K562 (cell line): Measurements from ENCODE around the gene KLC1. TPM values are rescaled to one million over a fixed set of nuclear protein-coding genes. Genes with fewer than 3 reads are reported as not detected.

ENCODE experiments used
- ATAC-seq: fragments of 200-7000 bp; cut with Tn5 transposase; 3 replicates; pipeline ENCODE4 v1.9.1; 2020; ENCODE audit warnings: moderate library complexity
- BruUV-seq: library from RNA; stranded (reverse); fragments of 400-500 nt; replicated peaks from 2 replicates; lab custom pipeline; 2021; lab: Mats Ljungman, UMichigan
- CTCF ChIA-PET: fragments of 300-600 bp; formaldehyde crosslinking; extraction: SDS; loops from one replicate; lab custom pipeline; 2021; ENCODE audit warnings: low intra/inter-chr PET ratio; lab: Yijun Ruan, JAX
- POLR2A ChIA-PET: fragments of 300-600, 350-650 bp; sonication (Branson Sonifier 250); formaldehyde crosslinking; extraction: SDS; loops from one replicate; lab custom pipeline; 2021; ENCODE audit warnings: antibody characterized with exemption, inconsistent platforms; lab: Yijun Ruan, JAX
- DNase-seq, 4 experiments: peaks; one replicate each; pipeline versions ENCODE4 v3.0.0 to v3.0.0-alpha.2; 2011 to 2018; ENCODE audit warnings: low spot score in 3 of 4, mixed read lengths in 3 of 4; ENCODE audit errors: extremely low read depth in 1 of 4
- FAIRE-seq: peaks from 2 replicates; lab custom pipeline; 2011; peaks lifted over from hg19 to GRCh38; lab: Jason Lieb, UNC
- H2AFZ ChIP-seq: 2 replicates; pipeline ENCODE4 v1.6.0; 2011; ENCODE audit warnings: low read depth, low read length, control low read depth, inconsistent platforms
- H3K27ac ChIP-seq: fragments of 200-600 bp; 3 replicates; pipeline ENCODE4 v1.8.0; 2011; ENCODE audit warnings: low read depth, mild to moderate bottlenecking, control low read depth, inconsistent platforms, low read length, moderate library complexity, mixed read lengths; ENCODE audit errors: extremely low read depth
- H3K27me3 ChIP-seq, 2 experiments: fragments of 300-600 bp in 1 of 2; 2 replicates in 1 of 2; 3 replicates in 1 of 2; pipeline versions ENCODE4 v1.6.0 to v1.8.0; 2011; ENCODE audit warnings: inconsistent platforms in 2 of 2, low read length in 2 of 2, mild to moderate bottlenecking in 1 of 2, mixed read lengths in 1 of 2, moderate library complexity in 1 of 2; ENCODE audit not compliant: control insufficient read depth in 2 of 2, insufficient read depth in 2 of 2
- H3K36me3 ChIP-seq: fragments of 300-600 bp; 3 replicates; pipeline ENCODE4 v1.8.0; 2011; ENCODE audit warnings: mild to moderate bottlenecking, low read length, inconsistent platforms; ENCODE audit not compliant: control insufficient read depth, insufficient read depth
- H3K4me1 ChIP-seq, 2 experiments: fragments of 200-600 bp in 1 of 2; replicated peaks in 1 of 2; 2 replicates in 1 of 2; 3 replicates in 1 of 2; pipeline versions ENCODE4 v1.5.1 to v1.8.0; 2011; ENCODE audit warnings: inconsistent platforms in 2 of 2, low read length in 2 of 2, mild to moderate bottlenecking in 1 of 2, mixed read lengths in 1 of 2, moderate library complexity in 1 of 2; ENCODE audit not compliant: control insufficient read depth in 2 of 2, insufficient read depth in 2 of 2
- H3K4me2 ChIP-seq: 2 replicates; pipeline ENCODE4 v1.6.1; 2011; ENCODE audit warnings: low read length, control low read depth, inconsistent platforms, mixed read lengths; ENCODE audit not compliant: insufficient read depth
- H3K4me3 ChIP-seq: fragments of 200-600 bp; sonication (generic), shearing (Covaris generic); 2 replicates; pipeline ENCODE4 v1.5.1; 2016; ENCODE audit warnings: control low read depth, inconsistent platforms
- H3K79me2 ChIP-seq: fragments of 200-600 bp; 3 replicates; pipeline ENCODE4 v1.8.0; 2011; ENCODE audit warnings: low read length, inconsistent platforms; ENCODE audit not compliant: control insufficient read depth, insufficient read depth
- H3K9ac ChIP-seq, 2 experiments: 2 replicates each; pipeline versions ENCODE4 v1.6.0 to v1.6.1; 2011; ENCODE audit warnings: low read depth in 2 of 2, low read length in 2 of 2, control low read depth in 1 of 2, inconsistent platforms in 1 of 2, mild to moderate bottlenecking in 1 of 2, mixed read lengths in 1 of 2; ENCODE audit not compliant: insufficient read depth in 1 of 2
- H3K9me1 ChIP-seq: one replicate; pipeline ENCODE4 v1.6.0; 2011; ENCODE audit warnings: inconsistent platforms, mild to moderate bottlenecking, low read length, moderate library complexity; ENCODE audit not compliant: control insufficient read depth, insufficient read depth
- H3K9me3 ChIP-seq: replicated peaks from 2 replicates; pipeline ENCODE4 v1.5.1; 2011; ENCODE audit warnings: low read depth, low read length, inconsistent platforms; ENCODE audit not compliant: control insufficient read depth, insufficient read depth
- H4K20me1 ChIP-seq: replicated peaks from 2 replicates; pipeline ENCODE4 v1.6.1; 2011; ENCODE audit warnings: low read length, inconsistent platforms, mixed read lengths; ENCODE audit not compliant: control insufficient read depth, insufficient read depth
- ATF1 ChIP-seq, 2 experiments: fragments of 450-650 bp in 1 of 2; IDR thresholded peaks; 2 replicates each; pipeline ENCODE4 v1.6.1; 2016; ENCODE audit warnings: missing compliant biosample characterization in 1 of 2, missing genetic modification characterization in 1 of 2
- E2F5 ChIP-seq: sonication (generic); formaldehyde crosslinking; IDR thresholded peaks from 2 replicates; pipeline ENCODE4 v1.8.0; 2022; ENCODE audit warnings: mild to moderate bottlenecking, missing genetic modification reagents
- MTA2 ChIP-seq: fragments of 450-650 bp; IDR thresholded peaks from 2 replicates; pipeline ENCODE4 v1.6.1; 2016; ENCODE audit warnings: low read depth
- SMAD2 ChIP-seq: fragments of 150-350 bp; IDR thresholded peaks from 2 replicates; pipeline ENCODE4 v1.6.1; 2014; ENCODE audit warnings: low read depth, mild to moderate bottlenecking, low read length
- SREBF2 ChIP-seq: sonication (generic); formaldehyde crosslinking; IDR thresholded peaks from 2 replicates; pipeline ENCODE4 v1.4.0; 2020; ENCODE audit warnings: mild to moderate bottlenecking, missing genetic modification reagents
- ZNF175 ChIP-seq: fragments of 200-800 bp; sonication (Bioruptor generic); IDR thresholded peaks from 2 replicates; pipeline ENCODE4 v1.6.1; 2016; ENCODE audit warnings: low read depth, mild to moderate bottlenecking, missing genetic modification characterization, missing compliant biosample characterization
- ZNF184 ChIP-seq: sonication (generic); formaldehyde crosslinking; IDR thresholded peaks from 2 replicates; pipeline ENCODE4 v1.5.0; 2020; ENCODE audit warnings: missing genetic modification reagents
- ZNF232 ChIP-seq: sonication (generic); formaldehyde crosslinking; IDR thresholded peaks from 2 replicates; pipeline ENCODE4 v1.8.0; 2022; ENCODE audit warnings: mild to moderate bottlenecking, missing genetic modification reagents
- ZNF253 ChIP-seq: fragments of 250-450 bp; sonication (Bioruptor Pico); conservative IDR thresholded peaks from 2 replicates; pipeline ENCODE4 v1.6.1; 2021; ENCODE audit warnings: mild to moderate bottlenecking
- WGBS: fragments of 100-300 bp; shearing (Covaris generic); methylation state at CpG from one replicate; pipeline ENCODE4 v1.1.6; 2016; ENCODE audit warnings: low coverage, mixed read lengths; ENCODE audit not compliant: insufficient coverage; ENCODE audit errors: missing lambda C conversion rate; 5-methylcytosine and 5-hydroxymethylcytosine counted together
- in situ Hi-C: fragments of 300-500 bp; cut with MboI; formaldehyde crosslinking; loops from 4 replicates; pipeline ENCODE4 v1.15.0; 2018; ENCODE audit warnings: inconsistent platforms, mixed read lengths
- intact Hi-C: fragments of 100-400 bp; cut with micrococcal nuclease; formaldehyde crosslinking; loops from 2 replicates; pipeline ENCODE4 v1.14.2; 2022
- polyA plus RNA-seq, 8 experiments: library from polyadenylated mRNA; depleted of rRNA in 4 of 8; stranded (reverse) in 5 of 8; unstranded in 3 of 8; fragments of >200 nt; fragmentation: Nextera tagmentation in 2 of 8; fragmentation: Illumina TruSeq in 1 of 8; extraction: Ambion mirVana in 2 of 8; extraction: Trizol in 1 of 8; gene quantifications; 2 replicates each; pipeline versions ENCODE4 v1.2.1 to v1.2.3, GENCODE V29; 2011 to 2014; ENCODE audit warnings: inconsistent platforms in 1 of 8, missing spikeins in 1 of 8
- total RNA-seq, 7 experiments: library from RNA; depleted of rRNA in 6 of 7; stranded (reverse); fragments of >200 nt in 6 of 7; fragmentation: Illumina TruSeq in 2 of 7; extraction: Trizol in 2 of 7; gene quantifications; 2 replicates each; pipeline versions ENCODE4 v1.2.1 to v1.2.3, GENCODE V29; 2011 to 2021; ENCODE audit warnings: low replicate concordance in 1 of 7
- TF ChIP-seq, protein P1 (sequence below): fragments of 450-650 bp; IDR thresholded peaks from 2 replicates; pipeline ENCODE4 v1.6.1; 2017; ENCODE audit warnings: antibody characterized with exemption, mild to moderate bottlenecking

The KLC1 gene
- total and polyA plus RNA-seq, 9 of the 15 experiments (the other 6 are each of a cell fraction or from before 2014, with no cell fraction given) = 4.9 to 134 (median 54.8) TPM

- in situ Hi-C loops = no loop called here
- POLR2A ChIA-PET = interaction anchor here (1.8 kb wide), 1 partner anchor 9 kb away, joined by 4 read pairs; no protein-coding TSS in a partner anchor
Observed at GRCh38 chr14:103685276-103686211, 56.5 kb downstream of the KLC1 start.

More at GRCh38 chr14:103685276-103686211, 56.5 kb downstream of the KLC1 start:
- WGBS = 94% methylated on average over 12 of the region's 23 CpGs
- ATAC-seq (no peak), FAIRE-seq (no peak), DNase-seq (no peak)
- BruUV-seq = no TSS peak
- Histone ChIP-seq H3K79me2 (no peaks in the 10 kb centered on the region), H3K9me3 (no peaks in the 10 kb centered on the region), H3K9ac (no peak overlapping the region), H3K4me1 (no peaks in the 10 kb centered on the region), H2AFZ (no peak overlapping the region), H3K27ac (no peak overlapping the region), H3K9me1 (no peaks in the 10 kb centered on the region), H4K20me1 (no peaks in the 10 kb centered on the region), H3K4me2 (no peak overlapping the region), H3K4me3 (no peak overlapping the region), H3K36me3 (peaks cover 71% of the 10 kb centered on the region; the same call in 1 of the 3 replicates), H3K27me3 (no peaks in the 10 kb centered on the region)
- TF ChIP-seq ZNF184 (CRISPR knock-in tag) (no peak), ZNF232 (CRISPR knock-in tag) (no peak), ATF1 (CRISPR knock-in tag; IDR thresholded peaks at IDR 0.05) (no peak), ATF1 (tag; IDR thresholded peaks at IDR 0.05) (no peak), ZNF175 (CRISPR knock-in tag) (no peak), MTA2 (no peak), SREBF2 (CRISPR knock-in tag) (no peak), SMAD2 (no peak), E2F5 (CRISPR knock-in tag) (no peak), ZNF253 (CRISPR knock-in tag) (no peak)
- TF ChIP-seq, protein P1, sequence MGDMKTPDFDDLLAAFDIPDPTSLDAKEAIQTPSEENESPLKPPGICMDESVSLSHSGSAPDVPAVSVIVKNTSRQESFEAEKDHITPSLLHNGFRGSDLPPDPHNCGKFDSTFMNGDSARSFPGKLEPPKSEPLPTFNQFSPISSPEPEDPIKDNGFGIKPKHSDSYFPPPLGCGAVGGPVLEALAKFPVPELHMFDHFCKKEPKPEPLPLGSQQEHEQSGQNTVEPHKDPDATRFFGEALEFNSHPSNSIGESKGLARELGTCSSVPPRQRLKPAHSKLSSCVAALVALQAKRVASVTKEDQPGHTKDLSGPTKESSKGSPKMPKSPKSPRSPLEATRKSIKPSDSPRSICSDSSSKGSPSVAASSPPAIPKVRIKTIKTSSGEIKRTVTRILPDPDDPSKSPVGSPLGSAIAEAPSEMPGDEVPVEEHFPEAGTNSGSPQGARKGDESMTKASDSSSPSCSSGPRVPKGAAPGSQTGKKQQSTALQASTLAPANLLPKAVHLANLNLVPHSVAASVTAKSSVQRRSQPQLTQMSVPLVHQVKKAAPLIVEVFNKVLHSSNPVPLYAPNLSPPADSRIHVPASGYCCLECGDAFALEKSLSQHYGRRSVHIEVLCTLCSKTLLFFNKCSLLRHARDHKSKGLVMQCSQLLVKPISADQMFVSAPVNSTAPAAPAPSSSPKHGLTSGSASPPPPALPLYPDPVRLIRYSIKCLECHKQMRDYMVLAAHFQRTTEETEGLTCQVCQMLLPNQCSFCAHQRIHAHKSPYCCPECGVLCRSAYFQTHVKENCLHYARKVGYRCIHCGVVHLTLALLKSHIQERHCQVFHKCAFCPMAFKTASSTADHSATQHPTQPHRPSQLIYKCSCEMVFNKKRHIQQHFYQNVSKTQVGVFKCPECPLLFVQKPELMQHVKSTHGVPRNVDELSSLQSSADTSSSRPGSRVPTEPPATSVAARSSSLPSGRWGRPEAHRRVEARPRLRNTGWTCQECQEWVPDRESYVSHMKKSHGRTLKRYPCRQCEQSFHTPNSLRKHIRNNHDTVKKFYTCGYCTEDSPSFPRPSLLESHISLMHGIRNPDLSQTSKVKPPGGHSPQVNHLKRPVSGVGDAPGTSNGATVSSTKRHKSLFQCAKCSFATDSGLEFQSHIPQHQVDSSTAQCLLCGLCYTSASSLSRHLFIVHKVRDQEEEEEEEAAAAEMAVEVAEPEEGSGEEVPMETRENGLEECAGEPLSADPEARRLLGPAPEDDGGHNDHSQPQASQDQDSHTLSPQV = no peak
- intact Hi-C loops = loop anchor here (10.0 kb wide), 1 partner anchor 111 kb away; no protein-coding TSS in a partner anchor
- CTCF ChIA-PET = no interaction called here
